OCI-LY1 (cell line): ENCODE results near the gene KCNK3.

ENCODE experiments used
- H2AFZ ChIP-seq: fragments of 200-600 bp; sonication (generic), shearing (Covaris generic); 2 replicates; pipeline ENCODE4 v1.6.0; 2014; ENCODE audit warnings: antibody characterized with exemption, mild to moderate bottlenecking, low read length
- H3F3A ChIP-seq: fragments of 200-600 bp; sonication (generic), shearing (Covaris generic); 2 replicates; pipeline ENCODE4 v1.6.0; 2014; ENCODE audit warnings: mild to moderate bottlenecking, antibody characterized with exemption, low read length, moderate library complexity; ENCODE audit not compliant: insufficient read depth
- H3K27ac ChIP-seq: fragments of 200-600 bp; sonication (generic); 2 replicates; pipeline ENCODE4 v1.5.1; 2014; ENCODE audit warnings: low read length, mixed run types, mild to moderate bottlenecking, low read depth; ENCODE audit not compliant: poor library complexity, severe bottlenecking
- H3K27me3 ChIP-seq: fragments of 200-600 bp; sonication (generic); 2 replicates; pipeline ENCODE4 v1.6.0; 2014; ENCODE audit warnings: antibody characterized with exemption, mild to moderate bottlenecking, low read length, moderate library complexity; ENCODE audit not compliant: insufficient read depth
- H3K36me3 ChIP-seq: fragments of 200-600 bp; sonication (generic); 2 replicates; pipeline ENCODE4 v1.6.1; 2014; ENCODE audit warnings: mild to moderate bottlenecking, antibody characterized with exemption, low read length, moderate library complexity, mixed read lengths; ENCODE audit not compliant: insufficient read depth
- H3K4me1 ChIP-seq: fragments of 200-600 bp; sonication (generic); 2 replicates; pipeline ENCODE4 v1.5.1; 2014; ENCODE audit warnings: mild to moderate bottlenecking, low read length, moderate library complexity; ENCODE audit not compliant: insufficient read depth, severe bottlenecking
- H3K4me2 ChIP-seq: fragments of 200-600 bp; sonication (generic), shearing (Covaris generic); 2 replicates; pipeline ENCODE4 v1.6.1; 2014; ENCODE audit warnings: low read length
- H3K4me3 ChIP-seq: fragments of 200-600 bp; sonication (generic); 2 replicates; pipeline ENCODE4 v1.5.1; 2014; ENCODE audit warnings: low read length, low read depth, mild to moderate bottlenecking, mixed read lengths; ENCODE audit not compliant: poor library complexity, severe bottlenecking
- H3K79me2 ChIP-seq: fragments of 200-600 bp; shearing (Covaris generic); 2 replicates; pipeline ENCODE4 v1.6.1; 2016; ENCODE audit warnings: mixed run types, low read length, mixed read lengths; ENCODE audit not compliant: insufficient read depth
- H3K9ac ChIP-seq: fragments of 200-600 bp; sonication (generic), shearing (Covaris generic); 2 replicates; pipeline ENCODE4 v1.6.1; 2014; ENCODE audit warnings: mild to moderate bottlenecking, low read length, mixed read lengths
- H3K9me2 ChIP-seq: fragments of 200-600 bp; sonication (generic), shearing (Covaris generic); 2 replicates; pipeline ENCODE4 v1.6.1; 2014; ENCODE audit warnings: low read depth, mild to moderate bottlenecking, low read length, mixed read lengths
- H3K9me3 ChIP-seq: fragments of 200-600 bp; shearing (Covaris generic); 2 replicates; pipeline ENCODE4 v1.6.1; 2014; ENCODE audit warnings: low read length, mixed read lengths
- H4K20me1 ChIP-seq: fragments of 200-600 bp; sonication (generic), shearing (Covaris generic); 2 replicates; pipeline ENCODE4 v1.6.0; 2016; ENCODE audit warnings: mild to moderate bottlenecking, low read length; ENCODE audit not compliant: insufficient read depth
- EZH2 ChIP-seq: fragments of 200-600 bp; sonication (generic), shearing (Covaris generic); IDR thresholded peaks from 2 replicates; pipeline ENCODE4 v1.8.0; 2017; ENCODE audit warnings: borderline replicate concordance, mixed run types, mild to moderate bottlenecking, antibody characterized with exemption, low read length, moderate library complexity, mixed read lengths
- TF ChIP-seq, protein P1 (sequence below): fragments of 200-600 bp; sonication (generic), shearing (Covaris generic); IDR thresholded peaks from 2 replicates; pipeline ENCODE4 v1.5.1; 2017; ENCODE audit warnings: mild to moderate bottlenecking, antibody characterized with exemption, low read length, moderate library complexity, mixed read lengths

The KCNK3 gene

DNA sequence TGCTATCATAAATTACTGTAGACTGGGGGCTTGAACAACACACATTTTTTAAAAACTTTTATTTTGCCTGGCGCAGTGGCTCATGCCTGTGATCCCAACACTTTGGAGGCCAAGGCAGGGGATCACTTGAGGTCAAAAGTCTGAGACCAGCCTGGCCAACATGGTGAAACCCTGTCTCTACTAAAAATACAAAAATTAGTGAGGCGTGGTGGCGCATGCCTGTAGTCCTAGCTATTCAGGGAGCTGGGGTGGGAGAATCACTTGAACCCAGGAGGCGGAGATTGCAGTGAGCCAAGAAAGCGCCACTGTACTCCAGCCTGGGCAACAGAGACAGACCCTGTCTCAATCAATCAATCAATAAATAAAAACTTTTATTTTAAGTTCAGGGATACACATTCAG lies 9.1 kb downstream of the KCNK3 start:
- Histone ChIP-seq H3K4me2 (no peak overlapping the region), H3K4me1 (no peaks in the 10 kb centered on the region), H2AFZ (no peak overlapping the region), H3K9me3 (no peaks in the 10 kb centered on the region), H3K27me3 (peaks cover 3% of the 10 kb centered on the region; the same call in 1 of the 2 replicates), H3K9ac (no peak overlapping the region), H3K79me2 (no peaks in the 10 kb centered on the region), H3K36me3 (no peaks in the 10 kb centered on the region), H3K9me2 (no peaks in the 10 kb centered on the region), H3K27ac (no peak overlapping the region), H3F3A (no peaks in the 10 kb centered on the region), H3K4me3 (no peak overlapping the region), H4K20me1 (no peaks in the 10 kb centered on the region)
- TF ChIP-seq, protein P1, sequence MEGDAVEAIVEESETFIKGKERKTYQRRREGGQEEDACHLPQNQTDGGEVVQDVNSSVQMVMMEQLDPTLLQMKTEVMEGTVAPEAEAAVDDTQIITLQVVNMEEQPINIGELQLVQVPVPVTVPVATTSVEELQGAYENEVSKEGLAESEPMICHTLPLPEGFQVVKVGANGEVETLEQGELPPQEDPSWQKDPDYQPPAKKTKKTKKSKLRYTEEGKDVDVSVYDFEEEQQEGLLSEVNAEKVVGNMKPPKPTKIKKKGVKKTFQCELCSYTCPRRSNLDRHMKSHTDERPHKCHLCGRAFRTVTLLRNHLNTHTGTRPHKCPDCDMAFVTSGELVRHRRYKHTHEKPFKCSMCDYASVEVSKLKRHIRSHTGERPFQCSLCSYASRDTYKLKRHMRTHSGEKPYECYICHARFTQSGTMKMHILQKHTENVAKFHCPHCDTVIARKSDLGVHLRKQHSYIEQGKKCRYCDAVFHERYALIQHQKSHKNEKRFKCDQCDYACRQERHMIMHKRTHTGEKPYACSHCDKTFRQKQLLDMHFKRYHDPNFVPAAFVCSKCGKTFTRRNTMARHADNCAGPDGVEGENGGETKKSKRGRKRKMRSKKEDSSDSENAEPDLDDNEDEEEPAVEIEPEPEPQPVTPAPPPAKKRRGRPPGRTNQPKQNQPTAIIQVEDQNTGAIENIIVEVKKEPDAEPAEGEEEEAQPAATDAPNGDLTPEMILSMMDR: no peak
- no peak for TF ChIP-seq EZH2

DNA sequence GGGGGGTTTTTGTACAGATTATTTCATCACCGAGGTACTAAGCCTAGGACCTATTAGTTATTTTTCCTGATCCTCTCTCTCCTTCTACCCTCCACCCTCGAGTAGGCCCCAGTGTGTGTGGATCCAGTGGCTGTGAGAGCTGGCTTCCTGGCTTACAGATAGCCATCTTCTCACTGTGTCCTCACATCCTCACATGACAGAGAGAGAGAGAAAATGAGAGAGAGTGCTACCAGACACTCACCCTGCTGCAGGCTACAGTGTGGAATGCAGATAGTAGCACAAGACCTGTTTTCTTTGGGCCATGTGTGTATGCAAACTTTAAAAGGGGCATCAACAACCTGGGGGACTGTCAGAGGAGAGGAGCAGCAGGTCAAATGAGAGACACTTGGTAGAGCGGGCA lies 9.5 kb downstream of the KCNK3 start:
- Histone ChIP-seq H3K27me3 (peaks cover 3% of the 10 kb centered on the region; the same call in 1 of the 2 replicates), H3K4me1 (no peaks in the 10 kb centered on the region), H3K4me3 (no peak overlapping the region), H3K79me2 (no peaks in the 10 kb centered on the region), H3K36me3 (no peaks in the 10 kb centered on the region), H3K9me2 (no peaks in the 10 kb centered on the region), H4K20me1 (no peaks in the 10 kb centered on the region), H3K9me3 (no peaks in the 10 kb centered on the region), H3K4me2 (no peak overlapping the region), H3K27ac (no peak overlapping the region), H3K9ac (no peak overlapping the region), H3F3A (no peaks in the 10 kb centered on the region), H2AFZ (no peak overlapping the region)
- TF ChIP-seq, protein P1: no peak
- no peak for TF ChIP-seq EZH2

DNA sequence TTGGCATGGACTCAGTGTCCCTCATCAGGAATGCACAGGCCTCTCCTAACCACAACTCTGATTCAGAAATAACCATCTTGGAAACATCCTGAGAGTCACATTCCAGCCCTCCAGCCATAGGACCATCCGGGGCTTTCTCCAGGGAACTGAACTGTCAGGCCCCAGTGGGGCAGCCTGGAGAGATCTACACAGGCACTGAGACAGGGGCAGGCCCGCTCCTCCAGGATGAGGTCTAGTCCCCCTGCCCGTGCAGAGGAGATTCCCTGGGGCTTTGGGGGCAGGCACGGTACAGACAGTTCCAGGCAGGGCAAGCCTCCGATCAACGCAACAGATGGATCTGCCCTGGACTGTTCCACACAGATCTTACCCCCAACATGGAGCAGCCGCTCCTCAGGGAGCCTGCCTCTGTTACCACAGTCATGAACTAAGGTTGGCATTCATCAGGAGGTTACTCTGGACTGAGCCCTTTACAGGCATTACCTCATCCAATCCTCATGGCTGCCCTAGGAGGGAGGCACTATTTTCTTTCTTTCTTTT lies 12.0 kb downstream of the KCNK3 start:
- Histone ChIP-seq H3K36me3 (no peaks in the 10 kb centered on the region), H3K79me2 (no peaks in the 10 kb centered on the region), H3K4me3 (no peak overlapping the region), H3K9me2 (no peaks in the 10 kb centered on the region), H2AFZ (no peak overlapping the region), H3F3A (no peaks in the 10 kb centered on the region), H3K27me3 (peaks cover 3% of the 10 kb centered on the region; the same call in 1 of the 2 replicates), H4K20me1 (no peaks in the 10 kb centered on the region), H3K27ac (no peak overlapping the region), H3K4me2 (no peak overlapping the region), H3K9me3 (no peaks in the 10 kb centered on the region), H3K9ac (no peak overlapping the region), H3K4me1 (no peaks in the 10 kb centered on the region)
- no peak for TF ChIP-seq EZH2
- TF ChIP-seq, protein P1: no peak
